HFFc6 (cell line): Measurements from ENCODE around the gene SLC22A23. TPM values are rescaled to one million over a fixed set of nuclear protein-coding genes. Genes with fewer than 3 reads are reported as not detected.

Source experiments
- DNase-seq: peaks from one replicate; pipeline ENCODE4 v3.0.0-alpha.2; 2018
- H3K27ac Mint-ChIP-seq: 2 replicates; pipeline ENCODE4 v1.8.0; 2020; ENCODE audit warnings: mild to moderate bottlenecking, mixed read lengths
- H3K27me3 Mint-ChIP-seq: 2 replicates; pipeline ENCODE4 v1.8.0; 2021; ENCODE audit warnings: mild to moderate bottlenecking, moderate library complexity, mixed read lengths; ENCODE audit not compliant: insufficient read depth
- H3K36me3 Mint-ChIP-seq: 2 replicates; pipeline ENCODE4 v1.8.0; 2021; ENCODE audit warnings: low read depth, mixed read lengths
- H3K4me1 Mint-ChIP-seq: 2 replicates; pipeline ENCODE4 v1.8.0; 2020; ENCODE audit warnings: low read depth, mixed read lengths
- H3K4me3 Mint-ChIP-seq: 2 replicates; pipeline ENCODE4 v1.8.0; 2020; ENCODE audit warnings: mild to moderate bottlenecking, moderate library complexity, mixed read lengths
- H3K9me3 Mint-ChIP-seq: 2 replicates; pipeline ENCODE4 v1.8.0; 2020; ENCODE audit warnings: mild to moderate bottlenecking, mixed read lengths
- CTCF ChIP-seq: fragments of 200-600 bp; sonication (generic); IDR thresholded peaks from 2 replicates; pipeline ENCODE4 v1.5.0; 2021; ENCODE audit warnings: antibody characterized with exemption, mild to moderate bottlenecking
- total RNA-seq, 6 experiments: library from RNA; stranded (reverse); fragmentation: NEBNext Ultra II Directional; extraction: Animal tissue kit (Norgen Biotek cat#: 25700); gene quantifications; 2 replicates in 1 of 6; 3 replicates in 5 of 6; pipeline ENCODE4 v1.2.3, GENCODE V29; 2021

Gene SLC22A23
- total RNA-seq, 6 experiments from 2014 or later, result 0.10 to 0.55 (median 0.21) TPM

GRCh38 chr6:3377536-3378397, 79.1 kb downstream of the SLC22A23 start:
- peaks cover 37% of the 10 kb centered on the region for H3K27me3 Mint-ChIP-seq
- no peak overlapping the region for H3K4me3 Mint-ChIP-seq
- H3K4me1 Mint-ChIP-seq, result peaks cover 12% of the 10 kb centered on the region
- H3K9me3 Mint-ChIP-seq, result no peaks in the 10 kb centered on the region
- H3K36me3 Mint-ChIP-seq, result no peaks in the 10 kb centered on the region
- H3K27ac Mint-ChIP-seq, result no peak overlapping the region
- no peak for DNase-seq
- TF ChIP-seq CTCF, result no peak

- no peak overlapping the region for H3K27ac Mint-ChIP-seq
- H3K9me3 Mint-ChIP-seq, result no peaks in the 10 kb centered on the region
- no peak for TF ChIP-seq CTCF
- no peaks in the 10 kb centered on the region for H3K36me3 Mint-ChIP-seq
- H3K27me3 Mint-ChIP-seq, result peaks cover 44% of the 10 kb centered on the region
- no peak for DNase-seq
- H3K4me1 Mint-ChIP-seq, result peaks cover 4% of the 10 kb centered on the region
- H3K4me3 Mint-ChIP-seq, result no peak overlapping the region
These were observed 79.8 kb downstream of the SLC22A23 start for GRCh38 chr6:3376893-3377535.

GRCh38 chr6:3376064-3376463, 80.8 kb downstream of the SLC22A23 start:
- Mint-ChIP-seq H3K4me3 (no peak overlapping the region), H3K36me3 (no peaks in the 10 kb centered on the region), H3K27ac (no peak overlapping the region), H3K4me1 (no peaks in the 10 kb centered on the region), H3K27me3 (peaks cover 35% of the 10 kb centered on the region), H3K9me3 (no peaks in the 10 kb centered on the region)
- no peak for DNase-seq
- TF ChIP-seq CTCF, result no peak

- H3K36me3 Mint-ChIP-seq, result no peaks in the 10 kb centered on the region
- no peak for TF ChIP-seq CTCF
- H3K4me1 Mint-ChIP-seq, result no peaks in the 10 kb centered on the region
- H3K27ac Mint-ChIP-seq, result no peak overlapping the region
- H3K4me3 Mint-ChIP-seq, result no peak overlapping the region
- H3K27me3 Mint-ChIP-seq, result peaks cover 27% of the 10 kb centered on the region
- no peaks in the 10 kb centered on the region for H3K9me3 Mint-ChIP-seq
- DNase-seq, result no peak
These were observed 83.2 kb downstream of the SLC22A23 start for GRCh38 chr6:3373597-3374203.

GRCh38 chr6:3372912-3373554, 83.8 kb downstream of the SLC22A23 start:
- Mint-ChIP-seq H3K4me3 (no peak overlapping the region), H3K36me3 (no peaks in the 10 kb centered on the region), H3K27me3 (peaks cover 29% of the 10 kb centered on the region), H3K27ac (no peak overlapping the region), H3K4me1 (no peaks in the 10 kb centered on the region), H3K9me3 (no peaks in the 10 kb centered on the region)
- TF ChIP-seq CTCF, result no peak
- no peak for DNase-seq
